ENCODE results near the gene DNAH14. TPM values are rescaled to one million over a fixed set of nuclear protein-coding genes. Genes with fewer than 3 reads are reported as not detected.
"Not testable (repeated sequence)": the region's sequence is repeated elsewhere in the genome, so short reads cannot be mapped to it uniquely, and the experiment has no call there.

Gene DNAH14
- total RNA-seq, 3 donors from 2014 or later = 6.1 to 38.6 (median 23.9) TPM

DNA sequence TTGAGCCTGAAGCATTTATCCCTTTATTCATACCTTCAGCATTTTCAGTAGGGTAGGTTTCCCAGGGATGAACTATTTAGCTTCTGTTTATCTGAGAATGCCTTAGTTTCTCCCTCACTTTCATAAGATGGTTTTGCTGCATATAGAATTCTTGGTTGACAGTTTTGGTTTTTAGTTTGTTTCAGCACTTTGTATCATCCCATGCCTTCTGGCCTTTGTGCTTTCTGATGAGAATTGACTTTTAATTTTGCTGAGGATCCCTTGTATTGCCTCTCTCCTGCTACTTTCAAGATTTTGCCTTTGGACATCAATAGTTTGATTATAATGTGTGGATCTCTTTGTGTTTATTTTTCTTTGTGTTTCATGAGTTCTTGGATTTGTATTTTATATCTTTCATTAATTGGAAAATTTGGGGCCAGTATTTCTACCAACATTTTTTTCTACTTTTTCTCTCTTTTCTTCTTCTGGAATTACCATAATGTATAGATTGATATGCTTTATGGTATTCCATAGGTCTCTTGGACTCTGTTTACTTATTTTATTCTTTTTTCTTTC, 261.8 kb downstream of the DNAH14 start:
- peaks cover 4% of the 10 kb centered on the region for H3K36me3 ChIP-seq
- no peak for TF ChIP-seq POLR2A (IDR thresholded peaks at IDR 0.05)
- no peak for TF ChIP-seq POLR2AphosphoS5 (IDR thresholded peaks at IDR 0.05)
- TF ChIP-seq, protein P1, sequence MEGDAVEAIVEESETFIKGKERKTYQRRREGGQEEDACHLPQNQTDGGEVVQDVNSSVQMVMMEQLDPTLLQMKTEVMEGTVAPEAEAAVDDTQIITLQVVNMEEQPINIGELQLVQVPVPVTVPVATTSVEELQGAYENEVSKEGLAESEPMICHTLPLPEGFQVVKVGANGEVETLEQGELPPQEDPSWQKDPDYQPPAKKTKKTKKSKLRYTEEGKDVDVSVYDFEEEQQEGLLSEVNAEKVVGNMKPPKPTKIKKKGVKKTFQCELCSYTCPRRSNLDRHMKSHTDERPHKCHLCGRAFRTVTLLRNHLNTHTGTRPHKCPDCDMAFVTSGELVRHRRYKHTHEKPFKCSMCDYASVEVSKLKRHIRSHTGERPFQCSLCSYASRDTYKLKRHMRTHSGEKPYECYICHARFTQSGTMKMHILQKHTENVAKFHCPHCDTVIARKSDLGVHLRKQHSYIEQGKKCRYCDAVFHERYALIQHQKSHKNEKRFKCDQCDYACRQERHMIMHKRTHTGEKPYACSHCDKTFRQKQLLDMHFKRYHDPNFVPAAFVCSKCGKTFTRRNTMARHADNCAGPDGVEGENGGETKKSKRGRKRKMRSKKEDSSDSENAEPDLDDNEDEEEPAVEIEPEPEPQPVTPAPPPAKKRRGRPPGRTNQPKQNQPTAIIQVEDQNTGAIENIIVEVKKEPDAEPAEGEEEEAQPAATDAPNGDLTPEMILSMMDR (IDR thresholded peaks at IDR 0.05) = no peak

GRCh38 chr1:225201447-225201846, 272.0 kb downstream of the DNAH14 start:
- no peak for DNase-seq (ENCODE audit: low spot score in 2 of 2)
- no peaks in the 10 kb centered on the region for H3K27me3 ChIP-seq
- peaks cover 0 to 24% of the 10 kb centered on the region in 2 donors for H3K9me3 ChIP-seq
- H3K27ac ChIP-seq = no peak overlapping the region
- TF ChIP-seq, protein P1 (IDR thresholded peaks at IDR 0.05) = no peak
- no peak for TF ChIP-seq POLR2A (IDR thresholded peaks at IDR 0.05)
- TF ChIP-seq POLR2AphosphoS5 (IDR thresholded peaks at IDR 0.05) = no peak
- H3K36me3 ChIP-seq = no peaks in the 10 kb centered on the region
- no peaks in the 10 kb centered on the region for H3K4me1 ChIP-seq
- no peak overlapping the region for H3K4me3 ChIP-seq
- intact Hi-C loops (cut with DNase I; ENCODE audit: low total_unique reads) = no loop called here

More for the DNA sequence above, 261.8 kb downstream of the DNAH14 start:
- no peak overlapping the region for H3K27ac ChIP-seq
- no peaks in the 10 kb centered on the region for H3K4me1 ChIP-seq
- no peaks in the 10 kb centered on the region for H3K27me3 ChIP-seq
- H3K4me3 ChIP-seq = no peak overlapping the region
- peaks cover 0 to 47% of the 10 kb centered on the region in 2 donors for H3K9me3 ChIP-seq
- intact Hi-C loops (cut with DNase I; ENCODE audit: low total_unique reads) = no loop called here
- no peak for DNase-seq (ENCODE audit: low spot score in 2 of 2)

DNA sequence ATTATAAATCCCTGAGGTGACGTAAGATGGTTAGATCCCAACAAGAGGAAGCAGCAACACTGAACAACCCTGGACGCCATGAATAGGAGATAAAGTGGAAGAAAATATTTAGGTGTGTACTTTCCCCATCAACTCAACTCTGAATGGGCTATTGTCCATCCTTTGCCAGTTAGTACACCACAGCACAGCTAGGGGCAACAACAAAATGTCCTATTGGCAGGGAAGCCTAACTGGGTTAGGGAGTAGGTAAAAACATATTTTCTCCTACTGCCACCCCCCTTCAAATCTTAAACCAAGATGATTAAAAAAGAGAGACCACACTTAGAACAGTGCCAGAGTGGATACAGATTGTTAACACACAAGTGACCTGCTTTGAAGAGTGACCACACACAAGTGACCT, 278.3 kb downstream of the DNAH14 start:
- Histone ChIP-seq H3K36me3 (no peaks in the 10 kb centered on the region), H3K4me1 (no peaks in the 10 kb centered on the region), H3K27me3 (no peaks in the 10 kb centered on the region), H3K9me3 (peaks cover 7 to 29% of the 10 kb centered on the region in 2 donors), H3K27ac (no peak overlapping the region), H3K4me3 (no peak overlapping the region)
- intact Hi-C loops (cut with DNase I; ENCODE audit: low total_unique reads) = no loop called here
- no peak for DNase-seq (ENCODE audit: low spot score in 2 of 2)
- TF ChIP-seq POLR2AphosphoS5 (IDR thresholded peaks at IDR 0.05) (no peak), POLR2A (IDR thresholded peaks at IDR 0.05) (no peak)
- TF ChIP-seq, protein P1 (IDR thresholded peaks at IDR 0.05) = no peak

GRCh38 chr1:225209153-225209552, 279.7 kb downstream of the DNAH14 start:
- Histone ChIP-seq H3K4me1 (no peaks in the 10 kb centered on the region), H3K27ac (no peak overlapping the region), H3K27me3 (no peaks in the 10 kb centered on the region), H3K4me3 (no peak overlapping the region), H3K36me3 (no peaks in the 10 kb centered on the region), H3K9me3 (peaks cover 7 to 35% of the 10 kb centered on the region in 2 donors)
- intact Hi-C loops (cut with DNase I; ENCODE audit: low total_unique reads) = no loop called here
- no peak for DNase-seq (ENCODE audit: low spot score in 2 of 2)
- TF ChIP-seq, protein P1 (IDR thresholded peaks at IDR 0.05) = no peak
- TF ChIP-seq POLR2A (IDR thresholded peaks at IDR 0.05) (no peak), POLR2AphosphoS5 (IDR thresholded peaks at IDR 0.05) (no peak)

DNA sequence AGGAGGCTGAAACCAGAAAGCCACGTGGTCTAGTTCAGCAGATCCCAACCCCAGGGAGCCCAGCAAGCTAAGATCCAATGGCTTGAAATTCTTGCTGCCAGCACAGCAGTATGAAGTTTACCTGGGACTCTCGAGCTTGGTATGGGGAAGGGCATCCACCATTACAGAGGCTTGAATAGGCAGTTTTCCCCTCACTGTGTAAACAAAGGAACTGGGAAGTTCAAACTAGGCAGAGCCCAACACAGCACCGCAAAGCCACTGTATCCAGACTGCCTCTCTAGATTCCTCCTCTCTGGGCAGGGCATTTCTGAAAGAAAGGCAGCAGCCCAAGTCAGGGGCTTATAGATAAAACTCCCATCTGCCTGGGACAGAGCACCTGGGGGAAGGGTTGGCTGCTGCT, 280.7 kb downstream of the DNAH14 start:
- H3K9me3 ChIP-seq = peaks cover 7 to 35% of the 10 kb centered on the region in 2 donors
- H3K36me3 ChIP-seq; H3K4me1 ChIP-seq; H3K27ac ChIP-seq; DNase-seq (ENCODE audit: low spot score in 2 of 2); H3K4me3 ChIP-seq; intact Hi-C loops (cut with DNase I; ENCODE audit: low total_unique reads); H3K27me3 ChIP-seq: not testable (repeated sequence)

GRCh38 chr1:225211694-225212442, 282.4 kb downstream of the DNAH14 start:
- H3K27ac ChIP-seq; intact Hi-C loops (cut with DNase I; ENCODE audit: low total_unique reads); H3K4me3 ChIP-seq; H3K36me3 ChIP-seq; H3K27me3 ChIP-seq; DNase-seq (ENCODE audit: low spot score in 2 of 2); H3K4me1 ChIP-seq: not testable (repeated sequence)
- peaks cover 7 to 29% of the 10 kb centered on the region in 2 donors for H3K9me3 ChIP-seq

Measured in breast epithelium (tissue), 4 donors.